K562 (cell line): Measurements from ENCODE around the gene MAP4K5. TPM values are rescaled to one million over a fixed set of nuclear protein-coding genes. Genes with fewer than 3 reads are reported as not detected.

Experiments used
- ATAC-seq: fragments of 200-7000 bp; cut with Tn5 transposase; 3 replicates; pipeline ENCODE4 v1.9.1; 2020; ENCODE audit warnings: moderate library complexity
- BruUV-seq: library from RNA; stranded (reverse); fragments of 400-500 nt; replicated peaks from 2 replicates; lab custom pipeline; 2021; lab: Mats Ljungman, UMichigan
- CTCF ChIA-PET: fragments of 300-600 bp; formaldehyde crosslinking; extraction: SDS; loops from one replicate; lab custom pipeline; 2021; ENCODE audit warnings: low intra/inter-chr PET ratio; lab: Yijun Ruan, JAX
- POLR2A ChIA-PET: fragments of 300-600, 350-650 bp; sonication (Branson Sonifier 250); formaldehyde crosslinking; extraction: SDS; loops from one replicate; lab custom pipeline; 2021; ENCODE audit warnings: antibody characterized with exemption, inconsistent platforms; lab: Yijun Ruan, JAX
- DNase-seq, 4 experiments: peaks; one replicate each; pipeline versions ENCODE4 v3.0.0 to v3.0.0-alpha.2; 2011 to 2018; ENCODE audit warnings: low spot score in 3 of 4, mixed read lengths in 3 of 4; ENCODE audit errors: extremely low read depth in 1 of 4
- FAIRE-seq: peaks from 2 replicates; lab custom pipeline; 2011; peaks lifted over from hg19 to GRCh38; lab: Jason Lieb, UNC
- H2AFZ ChIP-seq: 2 replicates; pipeline ENCODE4 v1.6.0; 2011; ENCODE audit warnings: low read depth, low read length, control low read depth, inconsistent platforms
- H3K27ac ChIP-seq: fragments of 200-600 bp; 3 replicates; pipeline ENCODE4 v1.8.0; 2011; ENCODE audit warnings: low read depth, mild to moderate bottlenecking, control low read depth, inconsistent platforms, low read length, moderate library complexity, mixed read lengths; ENCODE audit errors: extremely low read depth
- H3K27me3 ChIP-seq, 2 experiments: fragments of 300-600 bp in 1 of 2; 2 replicates in 1 of 2; 3 replicates in 1 of 2; pipeline versions ENCODE4 v1.6.0 to v1.8.0; 2011; ENCODE audit warnings: inconsistent platforms in 2 of 2, low read length in 2 of 2, mild to moderate bottlenecking in 1 of 2, mixed read lengths in 1 of 2, moderate library complexity in 1 of 2; ENCODE audit not compliant: control insufficient read depth in 2 of 2, insufficient read depth in 2 of 2
- H3K36me3 ChIP-seq: fragments of 300-600 bp; 3 replicates; pipeline ENCODE4 v1.8.0; 2011; ENCODE audit warnings: mild to moderate bottlenecking, low read length, inconsistent platforms; ENCODE audit not compliant: control insufficient read depth, insufficient read depth
- H3K4me1 ChIP-seq, 2 experiments: fragments of 200-600 bp in 1 of 2; replicated peaks in 1 of 2; 2 replicates in 1 of 2; 3 replicates in 1 of 2; pipeline versions ENCODE4 v1.5.1 to v1.8.0; 2011; ENCODE audit warnings: inconsistent platforms in 2 of 2, low read length in 2 of 2, mild to moderate bottlenecking in 1 of 2, mixed read lengths in 1 of 2, moderate library complexity in 1 of 2; ENCODE audit not compliant: control insufficient read depth in 2 of 2, insufficient read depth in 2 of 2
- H3K4me2 ChIP-seq: 2 replicates; pipeline ENCODE4 v1.6.1; 2011; ENCODE audit warnings: low read length, control low read depth, inconsistent platforms, mixed read lengths; ENCODE audit not compliant: insufficient read depth
- H3K4me3 ChIP-seq: fragments of 200-600 bp; sonication (generic), shearing (Covaris generic); 2 replicates; pipeline ENCODE4 v1.5.1; 2016; ENCODE audit warnings: control low read depth, inconsistent platforms
- H3K79me2 ChIP-seq: fragments of 200-600 bp; 3 replicates; pipeline ENCODE4 v1.8.0; 2011; ENCODE audit warnings: low read length, inconsistent platforms; ENCODE audit not compliant: control insufficient read depth, insufficient read depth
- H3K9ac ChIP-seq, 2 experiments: 2 replicates each; pipeline versions ENCODE4 v1.6.0 to v1.6.1; 2011; ENCODE audit warnings: low read depth in 2 of 2, low read length in 2 of 2, control low read depth in 1 of 2, inconsistent platforms in 1 of 2, mild to moderate bottlenecking in 1 of 2, mixed read lengths in 1 of 2; ENCODE audit not compliant: insufficient read depth in 1 of 2
- H3K9me1 ChIP-seq: one replicate; pipeline ENCODE4 v1.6.0; 2011; ENCODE audit warnings: inconsistent platforms, mild to moderate bottlenecking, low read length, moderate library complexity; ENCODE audit not compliant: control insufficient read depth, insufficient read depth
- H3K9me3 ChIP-seq: replicated peaks from 2 replicates; pipeline ENCODE4 v1.5.1; 2011; ENCODE audit warnings: low read depth, low read length, inconsistent platforms; ENCODE audit not compliant: control insufficient read depth, insufficient read depth
- H4K20me1 ChIP-seq: replicated peaks from 2 replicates; pipeline ENCODE4 v1.6.1; 2011; ENCODE audit warnings: low read length, inconsistent platforms, mixed read lengths; ENCODE audit not compliant: control insufficient read depth, insufficient read depth
- C11orf30 ChIP-seq: fragments of 450-650 bp; IDR thresholded peaks from 2 replicates; pipeline ENCODE4 v1.6.1; 2016; ENCODE audit warnings: low read depth, mild to moderate bottlenecking
- GTF2F1 ChIP-seq: IDR thresholded peaks from 2 replicates; pipeline ENCODE4 v1.6.1; 2011; ENCODE audit warnings: low read depth, low read length, improper control_type of control experiment
- HCFC1 ChIP-seq: IDR thresholded peaks from 2 replicates; pipeline ENCODE4 v1.6.1; 2012; ENCODE audit warnings: low read depth, low read length, improper control_type of control experiment
- MAFF ChIP-seq: IDR thresholded peaks from 2 replicates; pipeline ENCODE4 v1.6.1; 2012; ENCODE audit warnings: low read length, improper control_type of control experiment
- MAFK ChIP-seq: IDR thresholded peaks from 2 replicates; pipeline ENCODE4 v1.6.1; 2011; ENCODE audit warnings: low read length, improper control_type of control experiment
- NFRKB ChIP-seq: fragments of 450-650 bp; IDR thresholded peaks from 2 replicates; pipeline ENCODE4 v1.6.1; 2016; ENCODE audit warnings: low read depth
- SRSF1 ChIP-seq: fragments of 200-400 bp; formaldehyde crosslinking; IDR thresholded peaks from 2 replicates; pipeline ENCODE4 v1.6.1; 2017; ENCODE audit warnings: mild to moderate bottlenecking, low read depth, low read length, moderate library complexity
- ZBTB43 ChIP-seq: sonication (generic); formaldehyde crosslinking; IDR thresholded peaks from 2 replicates; pipeline ENCODE4 v1.8.0; 2023; ENCODE audit warnings: mild to moderate bottlenecking, missing genetic modification reagents
- ZNF316 ChIP-seq: fragments of 450-650 bp; IDR thresholded peaks from 2 replicates; pipeline ENCODE4 v1.6.1; 2016
- ZNF764 ChIP-seq: fragments of 250-450 bp; sonication (Bioruptor Pico); IDR thresholded peaks from 2 replicates; pipeline ENCODE4 v1.4.0; 2020; ENCODE audit warnings: low read depth, mild to moderate bottlenecking, moderate library complexity
- WGBS: fragments of 100-300 bp; shearing (Covaris generic); methylation state at CpG from one replicate; pipeline ENCODE4 v1.1.6; 2016; ENCODE audit warnings: low coverage, mixed read lengths; ENCODE audit not compliant: insufficient coverage; ENCODE audit errors: missing lambda C conversion rate; 5-methylcytosine and 5-hydroxymethylcytosine counted together
- in situ Hi-C: fragments of 300-500 bp; cut with MboI; formaldehyde crosslinking; loops from 4 replicates; pipeline ENCODE4 v1.15.0; 2018; ENCODE audit warnings: inconsistent platforms, mixed read lengths
- intact Hi-C: fragments of 100-400 bp; cut with micrococcal nuclease; formaldehyde crosslinking; loops from 2 replicates; pipeline ENCODE4 v1.14.2; 2022
- polyA plus RNA-seq, 8 experiments: library from polyadenylated mRNA; depleted of rRNA in 4 of 8; stranded (reverse) in 5 of 8; unstranded in 3 of 8; fragments of >200 nt; fragmentation: Nextera tagmentation in 2 of 8; fragmentation: Illumina TruSeq in 1 of 8; extraction: Ambion mirVana in 2 of 8; extraction: Trizol in 1 of 8; gene quantifications; 2 replicates each; pipeline versions ENCODE4 v1.2.1 to v1.2.3, GENCODE V29; 2011 to 2014; ENCODE audit warnings: inconsistent platforms in 1 of 8, missing spikeins in 1 of 8
- total RNA-seq, 7 experiments: library from RNA; depleted of rRNA in 6 of 7; stranded (reverse); fragments of >200 nt in 6 of 7; fragmentation: Illumina TruSeq in 2 of 7; extraction: Trizol in 2 of 7; gene quantifications; 2 replicates each; pipeline versions ENCODE4 v1.2.1 to v1.2.3, GENCODE V29; 2011 to 2021; ENCODE audit warnings: low replicate concordance in 1 of 7

Gene MAP4K5
- total and polyA plus RNA-seq, 9 of the 15 experiments (the other 6 are each of a cell fraction or from before 2014, with no cell fraction given), result 5.9 to 29.4 (median 18.0) TPM

- no peak for ATAC-seq
- no peak for DNase-seq
- no peaks in the 10 kb centered on the region for H3K27me3 ChIP-seq
- in situ Hi-C loops (no loop called here), intact Hi-C loops (no loop called here)
- no peaks in the 10 kb centered on the region for H3K9me3 ChIP-seq
- ChIA-PET CTCF (no interaction called here), POLR2A (no interaction called here)
- H3K9ac ChIP-seq, result no peak overlapping the region
- no peaks in the 10 kb centered on the region for H3K79me2 ChIP-seq
- peaks cover 10% of the 10 kb centered on the region; the same call in 1 of the 3 replicates for H3K36me3 ChIP-seq
- BruUV-seq, result no TSS peak
- H3K4me1 ChIP-seq, result peaks cover 0 to 6% of the 10 kb centered on the region in 2 experiments; a peak in 1 of 5 replicates
- H2AFZ ChIP-seq, result no peak overlapping the region
- H3K4me2 ChIP-seq, result no peak overlapping the region
- FAIRE-seq, result no peak
- H3K27ac ChIP-seq, result no peak overlapping the region
- no peaks in the 10 kb centered on the region for H4K20me1 ChIP-seq
- WGBS, result 100% methylated on average over 1 of the region's 1 CpG
- H3K9me1 ChIP-seq, result no peaks in the 10 kb centered on the region
- TF ChIP-seq SRSF1, result no peak
- TF ChIP-seq ZBTB43, result no peak
- TF ChIP-seq MAFF, result peak; percentile 68
- no peak for TF ChIP-seq GTF2F1
- TF ChIP-seq MAFK, result peak; percentile 61; the same call in 1 of the 2 replicates
- no peak for TF ChIP-seq NFRKB
- peak; percentile 68 for TF ChIP-seq ZNF316
- TF ChIP-seq HCFC1, result no peak
- no peak for TF ChIP-seq ZNF764 (CRISPR knock-in tag)
- peak; percentile 63 for TF ChIP-seq C11orf30
- no peak overlapping the region for H3K4me3 ChIP-seq
These were observed 144.8 kb downstream of the MAP4K5 start for GRCh38 chr14:50387548-50387947.
